Activated CD8-positive, alpha-beta T cell treated with anti-CD3 and anti-CD28 coated beads, Interleukin-2, amount 10 ng/mL, durations not matched to agents 7 days and 5 days (primary cell): ENCODE results near the gene DIS3L2. TPM values are rescaled to one million over a fixed set of nuclear protein-coding genes. Genes with fewer than 3 reads are reported as not detected.
"Not testable (repeated sequence)": the region's sequence is repeated elsewhere in the genome, so short reads cannot be mapped to it uniquely, and the experiment has no call there.

Source experiments
- ATAC-seq: fragments of 150-1000 bp; cut with Tn5 transposase; one replicate; pipeline ENCODE4 v1.10.0; 2021; ENCODE audit warnings: moderate library complexity
- CTCF ChIA-PET: fragments of 350-600 bp; sonication (Branson Sonifier 250); formaldehyde crosslinking; loops from one replicate; lab custom pipeline; 2021; ENCODE audit warnings: antibody characterized with exemption; lab: Charles Lee
- POLR2A ChIA-PET: fragments of 350-600 bp; sonication (Branson Sonifier 250); formaldehyde crosslinking; loops from one replicate; lab custom pipeline; 2021; ENCODE audit warnings: antibody characterized with exemption; lab: Charles Lee
- DNase-seq: peaks from one replicate; pipeline ENCODE4 v3.0.0-alpha.2; 2020
- H3K27ac Mint-ChIP-seq: one replicate; pipeline ENCODE4 v1.8.0; 2021; ENCODE audit warnings: mild to moderate bottlenecking, mixed read lengths
- H3K27me3 Mint-ChIP-seq: one replicate; pipeline ENCODE4 v1.8.0; 2021; ENCODE audit warnings: low read depth, mixed read lengths
- H3K36me3 Mint-ChIP-seq: one replicate; pipeline ENCODE4 v1.8.0; 2021; ENCODE audit warnings: low read depth, mixed read lengths
- H3K4me1 Mint-ChIP-seq: one replicate; pipeline ENCODE4 v1.8.0; 2021; ENCODE audit warnings: low read depth, mixed read lengths
- H3K4me3 Mint-ChIP-seq: one replicate; pipeline ENCODE4 v1.8.0; 2021; ENCODE audit warnings: mild to moderate bottlenecking, mixed read lengths
- H3K9me3 Mint-ChIP-seq: one replicate; pipeline ENCODE4 v1.8.0; 2022; ENCODE audit warnings: mixed read lengths; ENCODE audit not compliant: insufficient read depth
- total RNA-seq, 2 experiments: library from RNA; stranded (reverse); gene quantifications; one replicate each; pipeline ENCODE4 v1.2.3, GENCODE V29; 2021

DIS3L2 gene
- total RNA-seq, 2 experiments from 2014 or later: 32.2 to 36.2 TPM

GRCh38 chr2:232353096-232353495 lies 391.6 kb downstream of the DIS3L2 start:
- Mint-ChIP-seq H3K9me3 (no peaks in the 10 kb centered on the region), H3K4me3 (no peak overlapping the region), H3K27ac (no peak overlapping the region), H3K4me1 (peaks cover 6% of the 10 kb centered on the region), H3K36me3 (no peaks in the 10 kb centered on the region), H3K27me3 (peaks cover 27% of the 10 kb centered on the region)
- POLR2A ChIA-PET: no interaction called here
- DNase-seq (no peak), ATAC-seq (no peak)
- CTCF ChIA-PET: no interaction called here

- Mint-ChIP-seq H3K9me3 (no peaks in the 10 kb centered on the region), H3K36me3 (no peaks in the 10 kb centered on the region), H3K27ac (no peak overlapping the region), H3K27me3 (peaks cover 30% of the 10 kb centered on the region), H3K4me1 (peaks cover 6% of the 10 kb centered on the region), H3K4me3 (no peak overlapping the region)
- no peak for ATAC-seq
- CTCF ChIA-PET: interaction anchor here (1.8 kb wide), 1 partner anchor 14 kb away, joined by 3 read pairs; no protein-coding TSS in a partner anchor
- POLR2A ChIA-PET: no interaction called here
- DNase-seq: no peak
Observed at GRCh38 chr2:232353660-232354059, 392.1 kb downstream of the DIS3L2 start.

- H3K4me3 Mint-ChIP-seq: no peak overlapping the region
- H3K4me1 Mint-ChIP-seq: peaks cover 2% of the 10 kb centered on the region
- no peaks in the 10 kb centered on the region for H3K9me3 Mint-ChIP-seq
- ATAC-seq: no peak
- H3K36me3 Mint-ChIP-seq: no peaks in the 10 kb centered on the region
- peaks cover 30% of the 10 kb centered on the region for H3K27me3 Mint-ChIP-seq
- POLR2A ChIA-PET: no interaction called here
- no peak overlapping the region for H3K27ac Mint-ChIP-seq
- CTCF ChIA-PET: interaction anchor here (1.8 kb wide), 1 partner anchor 14 kb away, joined by 3 read pairs; no protein-coding TSS in a partner anchor
- DNase-seq: no peak
Observed at GRCh38 chr2:232354069-232354468, 392.6 kb downstream of the DIS3L2 start.

GRCh38 chr2:232361646-232362045 lies 400.1 kb downstream of the DIS3L2 start:
- ChIA-PET CTCF (no interaction called here), POLR2A (no interaction called here)
- Mint-ChIP-seq H3K4me1 (peaks cover 34% of the 10 kb centered on the region), H3K4me3 (no peak overlapping the region), H3K9me3 (no peaks in the 10 kb centered on the region), H3K27ac (no peak overlapping the region), H3K27me3 (peaks cover 4% of the 10 kb centered on the region), H3K36me3 (no peaks in the 10 kb centered on the region)
- no peak for DNase-seq
- ATAC-seq: no peak

GRCh38 chr2:232362174-232362900 lies 400.8 kb downstream of the DIS3L2 start:
- H3K36me3 Mint-ChIP-seq: no peaks in the 10 kb centered on the region
- no peak overlapping the region for H3K4me3 Mint-ChIP-seq
- H3K4me1 Mint-ChIP-seq: peaks cover 34% of the 10 kb centered on the region
- no peak for ATAC-seq
- POLR2A ChIA-PET: interaction anchor here (0.6 kb wide), 1 partner anchor 403 kb away, joined by 3 read pairs; no protein-coding TSS in a partner anchor
- H3K9me3 Mint-ChIP-seq: no peaks in the 10 kb centered on the region
- H3K27me3 Mint-ChIP-seq: peaks cover 3% of the 10 kb centered on the region
- DNase-seq: no peak
- CTCF ChIA-PET: no interaction called here
- peak overlapping the region; percentile 23 for H3K27ac Mint-ChIP-seq

- H3K27ac Mint-ChIP-seq: peak overlapping the region; percentile 93
- DNase-seq, ATAC-seq, H3K9me3 Mint-ChIP-seq, H3K36me3 Mint-ChIP-seq, H3K27me3 Mint-ChIP-seq: not testable (repeated sequence)
- H3K4me3 Mint-ChIP-seq: peak overlapping the region; percentile 72
- H3K4me1 Mint-ChIP-seq: peaks cover 34% of the 10 kb centered on the region
- CTCF ChIA-PET: interaction anchor here (1.0 to 1.4 kb wide), 2 partner anchors 14 to 27 kb away, joined by 3 to 6 read pairs; no protein-coding TSS in a partner anchor
- POLR2A ChIA-PET: interaction anchor here (0.6 kb wide), 1 partner anchor 404 kb away, joined by 3 read pairs; no protein-coding TSS in a partner anchor
Observed at GRCh38 chr2:232363064-232363783, 401.7 kb downstream of the DIS3L2 start.

GRCh38 chr2:232363784-232364615 lies 402.5 kb downstream of the DIS3L2 start:
- peak overlapping the region; percentile 93 for H3K27ac Mint-ChIP-seq
- H3K4me3 Mint-ChIP-seq: peak overlapping the region; percentile 72
- H3K4me1 Mint-ChIP-seq: peaks cover 34% of the 10 kb centered on the region
- ATAC-seq: peak; percentile 81
- POLR2A ChIA-PET: no interaction called here
- DNase-seq: peak; percentile 60
- no peaks in the 10 kb centered on the region for H3K27me3 Mint-ChIP-seq
- no peaks in the 10 kb centered on the region for H3K9me3 Mint-ChIP-seq
- H3K36me3 Mint-ChIP-seq: no peaks in the 10 kb centered on the region
- CTCF ChIA-PET: interaction anchor here (1.0 to 1.4 kb wide), 4 partner anchors 9 to 48 kb away, joined by 3 to 8 read pairs (median 6); no protein-coding TSS in a partner anchor

- H3K9me3 Mint-ChIP-seq, H3K27me3 Mint-ChIP-seq, H3K36me3 Mint-ChIP-seq, POLR2A ChIA-PET, DNase-seq, H3K4me3 Mint-ChIP-seq, ATAC-seq: not testable (repeated sequence)
- H3K4me1 Mint-ChIP-seq: peaks cover 34% of the 10 kb centered on the region
- CTCF ChIA-PET: interaction anchor here (0.9 to 1.3 kb wide), 6 partner anchors 8 to 464 kb away, joined by 3 to 8 read pairs (median 4); no protein-coding TSS in a partner anchor
- peak overlapping the region; percentile 5 for H3K27ac Mint-ChIP-seq
Observed at GRCh38 chr2:232364806-232365594, 403.5 kb downstream of the DIS3L2 start.

GRCh38 chr2:232365621-232366321 lies 404.3 kb downstream of the DIS3L2 start:
- H3K27ac Mint-ChIP-seq: peak overlapping the region; percentile 5
- no peaks in the 10 kb centered on the region for H3K9me3 Mint-ChIP-seq
- peaks cover 34% of the 10 kb centered on the region for H3K4me1 Mint-ChIP-seq
- ChIA-PET POLR2A (no interaction called here), CTCF (interaction anchor here (0.9 to 1.3 kb wide), 4 partner anchors 24 to 465 kb away, joined by 3 to 5 read pairs (median 4); no protein-coding TSS in a partner anchor)
- DNase-seq: peak; percentile 45
- H3K27me3 Mint-ChIP-seq: no peaks in the 10 kb centered on the region
- peak; percentile 66 for ATAC-seq
- no peak overlapping the region for H3K4me3 Mint-ChIP-seq
- no peaks in the 10 kb centered on the region for H3K36me3 Mint-ChIP-seq

- CTCF ChIA-PET: interaction anchor here (1.1 to 1.5 kb wide), 3 partner anchors 24 to 70 kb away, joined by 3 to 4 read pairs (median 3); no protein-coding TSS in a partner anchor
- DNase-seq, H3K9me3 Mint-ChIP-seq, POLR2A ChIA-PET, ATAC-seq, H3K36me3 Mint-ChIP-seq, H3K4me3 Mint-ChIP-seq, H3K27ac Mint-ChIP-seq, H3K27me3 Mint-ChIP-seq: not testable (repeated sequence)
- peaks cover 34% of the 10 kb centered on the region for H3K4me1 Mint-ChIP-seq
Observed at GRCh38 chr2:232366461-232366860, 404.9 kb downstream of the DIS3L2 start.
